Measurements from ENCODE around the gene COQ2.

GRCh38 chr4:83320548-83320947 is 36.0 kb upstream of the COQ2 start:
- no peak for TF ChIP-seq POLR2A (IDR thresholded peaks at IDR 0.05)
- TF ChIP-seq CTCF (IDR thresholded peaks at IDR 0.05): no peak
